GM19043 (cell line): Measurements from ENCODE around the gene SPTB.
"Not testable (repeated sequence)": the region's sequence is repeated elsewhere in the genome, so short reads cannot be mapped to it uniquely, and the experiment has no call there.

ENCODE experiments used
- ATAC-seq: cut with Tn5 transposase; IDR thresholded peaks from one replicate; pipeline ENCODE4 v1.9.1; 2021; ENCODE audit warnings: low read depth; ENCODE audit not compliant: unreplicated experiment

Gene SPTB

DNA sequence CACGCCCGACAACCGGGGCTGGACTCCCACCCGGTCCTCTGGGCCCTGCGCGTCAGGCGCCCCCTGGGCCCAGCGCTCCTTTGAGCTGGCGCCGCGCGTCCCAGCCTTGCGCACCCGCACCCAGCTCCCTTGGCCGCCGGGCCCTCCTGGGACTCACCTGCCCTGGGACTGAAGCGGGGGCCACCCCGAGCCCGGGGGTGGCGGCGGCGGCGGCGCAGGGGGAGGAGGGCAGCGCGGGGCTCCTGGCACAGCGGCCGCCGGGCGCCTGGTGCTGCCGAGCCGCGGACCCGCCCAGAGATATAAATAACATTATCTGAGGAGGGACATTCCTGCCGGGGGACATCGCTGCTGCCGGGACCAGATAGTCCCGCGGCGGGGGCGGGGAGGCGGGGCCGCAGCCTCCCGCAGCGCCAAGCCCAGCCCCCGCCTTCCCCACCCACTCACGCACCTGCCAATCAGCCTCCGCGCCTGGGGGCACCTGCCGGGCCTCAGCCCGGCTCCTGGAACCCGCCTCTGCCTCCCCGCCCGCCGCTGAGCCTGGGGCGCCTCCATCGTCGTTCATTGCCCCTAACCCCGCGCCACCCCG, at the start of gene SPTB:
TSS of gene SPTB (minus strand) at position 273 of the 586 bp plus-strand sequence. CDS start 56,813 bp downstream, outside the sequence.
- no peak for ATAC-seq

DNA sequence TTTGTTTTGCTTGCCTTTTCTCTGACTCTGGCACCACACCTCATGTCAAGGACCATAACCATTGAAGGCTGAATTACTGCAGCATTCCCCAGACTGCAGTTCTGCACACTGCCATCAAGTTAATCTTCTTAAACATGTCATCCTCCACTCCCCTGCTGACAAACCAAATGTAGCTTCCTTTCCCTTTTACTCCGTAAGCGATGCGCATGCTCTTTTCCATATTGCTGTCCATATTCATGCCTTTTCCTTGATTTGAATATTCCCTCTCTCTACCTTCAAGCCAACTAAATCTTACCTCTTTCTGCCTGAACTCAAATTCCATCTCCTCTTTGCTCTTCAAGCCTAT, 49.3 kb upstream of the SPTB start:
- no peak for ATAC-seq

DNA sequence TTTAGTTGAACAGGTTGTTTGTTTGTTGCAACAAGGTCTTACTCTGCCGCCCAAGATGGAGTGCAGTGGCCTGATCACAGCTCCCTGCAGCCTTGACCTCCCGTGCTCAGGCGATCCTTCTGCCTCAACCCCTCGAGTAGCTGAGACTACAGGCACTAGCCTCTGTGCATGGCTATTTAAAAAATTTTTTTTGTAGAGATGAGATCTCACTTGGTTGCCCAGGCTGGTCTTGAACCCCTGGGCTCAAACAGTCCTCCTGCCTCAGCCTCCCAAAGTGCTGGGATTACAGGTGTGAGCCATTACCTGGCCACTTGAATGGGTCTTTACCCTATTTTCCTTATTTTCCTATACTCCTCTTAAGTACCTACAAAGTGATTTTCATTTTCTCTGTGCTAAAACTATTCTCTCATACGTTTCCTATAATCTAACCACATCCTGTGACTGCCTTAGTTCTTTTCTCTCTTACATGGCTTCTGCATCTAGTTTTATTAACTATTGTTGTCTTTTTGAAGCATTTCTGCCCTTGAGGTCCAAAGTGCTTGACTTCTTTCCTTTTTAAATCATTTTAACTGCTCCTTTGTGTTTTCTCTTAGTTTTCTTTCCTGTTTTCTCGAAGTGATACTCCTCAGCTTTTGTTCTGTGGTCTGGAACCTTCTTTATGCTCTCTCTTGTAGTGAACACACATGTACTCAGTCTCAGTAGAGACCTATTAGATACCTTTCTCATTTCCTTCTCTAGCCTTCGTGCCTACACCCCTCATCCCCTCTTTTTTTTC, 48.7 kb upstream of the SPTB start:
- peak; percentile 91 for ATAC-seq

DNA sequence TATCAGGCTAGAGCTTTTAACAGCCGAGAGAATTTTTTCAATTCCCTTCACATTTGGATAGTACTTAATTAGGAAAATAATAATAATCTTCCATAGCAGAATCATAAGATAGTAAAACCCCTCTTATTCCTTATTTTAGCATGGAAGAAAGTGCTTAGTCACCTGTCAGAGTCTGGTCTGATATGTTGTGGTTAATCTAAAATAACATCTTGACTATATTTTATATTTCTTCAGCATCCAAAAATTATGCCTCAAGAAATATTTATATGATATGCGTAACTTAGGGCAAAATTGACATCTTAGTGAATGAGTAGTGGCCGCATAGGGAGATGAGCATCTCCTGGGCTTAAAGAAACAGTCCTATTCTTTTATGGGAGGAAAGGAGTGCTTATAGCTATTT, 47.3 kb upstream of the SPTB start:
- no peak for ATAC-seq

DNA sequence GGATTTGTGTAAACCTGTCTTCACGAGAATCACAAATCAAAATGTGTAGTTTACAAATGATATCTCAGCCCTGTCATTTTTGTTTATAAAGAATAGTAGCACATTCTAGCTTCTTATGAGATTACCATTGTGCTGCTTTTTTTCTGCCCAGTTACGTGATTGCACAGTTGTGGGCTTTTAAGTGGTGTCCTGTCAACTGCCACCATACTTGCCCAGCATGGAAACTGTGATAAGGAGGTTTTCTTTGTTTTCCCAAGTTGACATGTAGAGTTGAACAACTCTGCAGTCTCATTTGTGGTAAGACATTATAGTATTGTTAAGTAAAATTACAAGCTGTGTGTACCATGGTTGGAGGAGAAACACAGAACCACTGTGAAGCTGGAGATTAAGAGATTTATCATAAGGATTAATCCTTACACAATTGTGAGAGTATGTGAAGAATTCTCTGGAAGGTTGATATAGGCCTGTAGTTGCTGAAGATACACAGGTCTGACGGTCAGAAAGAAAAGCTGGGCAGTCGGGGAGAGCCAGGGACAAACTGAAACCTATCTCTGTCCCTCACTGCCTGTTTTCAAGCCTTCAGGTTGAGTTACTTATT, 46.8 kb upstream of the SPTB start:
- no peak for ATAC-seq

DNA sequence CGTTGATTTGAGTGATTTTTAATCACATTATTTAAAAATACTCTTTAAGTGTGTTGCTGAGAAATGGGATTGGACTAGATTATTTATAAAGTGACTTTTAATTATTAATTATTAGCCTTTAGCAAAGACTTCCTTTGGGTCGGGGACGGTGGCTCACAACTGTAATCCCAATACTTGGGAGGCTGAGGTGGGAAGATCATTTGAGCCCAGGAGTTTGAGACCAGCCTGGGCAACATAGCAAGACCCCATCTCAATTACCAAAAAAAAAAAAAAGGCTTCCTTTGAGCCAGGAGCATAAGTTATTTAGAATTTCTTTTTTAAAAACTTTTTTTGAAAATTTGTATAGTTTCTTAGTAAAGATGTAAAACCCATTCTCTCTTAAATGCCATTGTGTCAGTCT, 43.3 kb upstream of the SPTB start:
- ATAC-seq = no peak

DNA sequence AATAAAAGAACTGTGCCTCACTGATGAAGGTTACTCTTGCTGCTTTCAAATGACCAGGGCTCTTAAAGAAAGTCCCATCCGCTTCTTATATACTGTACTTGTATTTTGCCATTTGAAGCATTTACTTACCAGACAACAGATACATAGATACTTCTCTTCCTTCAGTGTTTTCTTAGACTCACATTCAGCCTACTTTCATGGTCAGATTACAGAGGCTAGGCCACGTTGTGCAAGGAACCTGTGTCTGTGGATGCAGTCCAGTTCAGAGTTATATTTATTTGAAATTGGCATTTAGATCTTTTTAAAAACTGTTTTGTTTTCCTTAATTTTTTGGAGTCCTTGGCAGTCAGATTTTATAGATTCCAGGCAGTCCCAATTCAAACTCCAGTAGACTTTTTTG, 40.8 kb upstream of the SPTB start:
- ATAC-seq = no peak

DNA sequence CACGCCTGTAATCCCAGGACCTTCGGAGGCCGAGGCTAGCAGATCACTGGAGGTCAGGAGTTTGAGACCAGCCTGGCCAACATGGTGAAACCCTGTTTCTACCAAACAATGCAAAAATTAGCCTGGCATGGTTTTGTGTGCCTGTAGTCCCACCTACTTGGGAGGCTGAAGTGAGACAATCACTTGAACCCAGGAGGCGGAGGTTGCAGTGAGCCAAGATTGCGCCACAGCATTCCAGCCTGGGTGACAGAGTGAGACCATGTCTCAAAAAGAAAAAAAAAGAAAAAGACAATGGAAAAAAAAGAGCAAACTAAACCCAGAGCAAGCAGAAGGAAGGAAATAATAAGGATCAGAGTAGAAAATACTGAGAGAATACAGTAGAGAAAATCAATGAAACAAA, 39.9 kb upstream of the SPTB start:
- ATAC-seq = no peak

DNA sequence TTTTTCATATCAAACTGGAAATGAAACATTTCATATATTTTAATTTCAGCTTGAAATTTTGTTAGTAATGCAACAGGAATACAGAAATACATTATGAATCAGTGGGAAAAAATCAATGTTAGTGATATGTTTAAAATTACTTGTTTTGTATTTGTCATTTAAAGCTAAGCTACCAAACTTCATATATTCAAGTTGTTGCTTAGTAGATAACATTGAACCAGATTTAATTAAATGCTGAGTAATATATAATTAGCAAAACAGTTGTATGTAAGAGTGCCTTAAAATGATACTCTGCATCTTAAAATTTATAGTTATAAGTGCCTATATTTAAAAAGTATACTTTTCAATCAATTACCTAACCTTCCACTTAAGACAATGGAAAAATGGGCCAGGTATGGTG, 39.5 kb upstream of the SPTB start:
- ATAC-seq = no peak

DNA sequence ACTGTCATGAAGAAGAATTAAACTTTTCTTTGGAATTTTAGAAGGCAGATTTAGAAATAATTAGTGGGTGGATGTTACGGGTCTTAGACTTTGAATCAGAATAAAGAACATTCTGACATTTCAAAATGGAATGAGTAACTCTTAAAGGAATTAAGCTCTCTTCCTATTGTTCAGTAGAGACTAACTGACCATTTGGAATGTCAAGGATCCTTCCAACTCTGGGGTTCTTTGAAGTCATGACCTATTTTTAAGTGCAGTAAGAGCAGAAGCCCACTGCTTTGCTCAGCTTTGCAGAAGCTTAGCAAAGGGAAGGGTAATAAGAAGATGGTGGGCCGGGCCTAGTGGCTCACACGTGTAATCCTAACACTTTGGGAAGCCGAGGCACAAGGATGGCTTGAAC, 38.5 kb upstream of the SPTB start:
- ATAC-seq = no peak

DNA sequence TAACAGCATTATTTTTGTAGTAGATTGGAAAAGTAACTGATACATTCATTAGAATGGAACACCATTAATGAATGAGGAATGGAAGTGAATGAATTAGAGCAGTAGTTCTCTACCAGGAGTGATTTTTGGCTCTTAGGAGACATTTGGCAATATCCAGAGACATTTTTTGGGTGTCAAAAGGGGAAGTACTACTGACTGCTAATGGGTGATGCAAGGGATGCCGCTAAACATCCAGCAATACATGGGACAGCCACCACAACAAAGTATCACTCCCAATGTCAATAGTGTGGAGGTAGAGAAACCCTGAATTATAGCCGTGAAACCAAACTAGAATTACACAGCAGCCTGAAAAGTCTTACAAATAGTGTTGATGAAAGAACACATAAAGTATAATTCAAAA, 36.1 kb upstream of the SPTB start:
- no peak for ATAC-seq

DNA sequence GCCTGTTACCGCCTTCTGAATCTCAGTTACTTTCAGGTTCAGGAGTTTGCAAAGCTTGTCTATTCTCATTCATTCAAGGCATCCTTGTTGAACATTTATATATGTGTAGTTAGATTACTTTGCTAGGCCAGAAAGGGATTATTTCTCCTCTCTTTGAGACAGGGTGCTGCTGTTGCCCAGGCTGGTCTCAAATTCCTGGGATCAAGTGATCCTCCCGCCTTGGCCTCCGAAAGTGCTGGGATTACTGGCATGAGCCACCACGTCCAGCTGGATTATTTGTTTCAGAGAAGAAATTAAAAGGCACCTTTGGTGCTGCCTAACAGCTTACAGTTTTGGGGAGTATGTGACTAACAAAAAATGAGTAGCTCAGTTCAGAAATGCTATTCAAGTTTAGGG, 35.3 kb upstream of the SPTB start:
- no peak for ATAC-seq

DNA sequence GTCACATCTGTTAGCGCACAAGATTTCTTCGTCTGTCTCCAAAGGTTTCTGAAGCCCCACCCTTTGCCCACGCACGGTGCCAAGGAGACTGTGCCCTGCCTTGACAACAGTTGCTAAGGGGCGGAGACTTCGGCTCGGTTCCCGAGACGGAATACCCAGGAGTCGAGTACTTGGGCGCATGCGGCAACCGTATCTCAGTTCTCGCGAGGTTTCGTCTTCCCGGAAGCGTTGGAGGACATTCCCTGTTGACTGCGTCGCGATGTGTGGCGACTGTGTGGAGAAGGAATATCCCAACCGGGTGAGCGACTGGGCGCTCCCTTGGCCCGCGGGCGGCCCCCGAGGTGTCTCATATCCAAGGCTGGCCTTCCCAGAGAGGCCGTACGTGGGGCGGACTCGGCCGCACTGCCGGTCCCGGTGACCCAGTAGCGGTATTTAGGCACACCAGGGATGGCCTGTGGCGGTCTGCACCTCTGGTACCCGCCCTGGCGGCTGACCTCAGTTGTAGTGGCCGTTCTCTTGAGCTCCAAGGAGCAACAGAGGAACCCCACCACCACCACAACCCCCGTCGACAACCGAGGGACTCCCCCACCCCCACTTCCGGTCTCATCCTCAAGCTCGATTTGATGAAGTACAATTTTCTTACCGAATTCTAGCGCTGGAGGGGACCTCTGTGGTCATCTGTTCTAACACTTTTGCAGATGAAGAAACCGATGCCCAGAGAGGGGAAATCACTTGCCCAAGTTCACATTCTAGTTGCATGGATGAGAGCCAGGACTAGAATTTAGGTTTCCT, 34.7 kb upstream of the SPTB start, which contains the start of gene CHURC1:
TSS of gene CHURC1 (plus strand) at position 219 of the 792 bp plus-strand sequence. CDS start at position 260, 41 bp downstream.
- ATAC-seq = peak; percentile 97

DNA sequence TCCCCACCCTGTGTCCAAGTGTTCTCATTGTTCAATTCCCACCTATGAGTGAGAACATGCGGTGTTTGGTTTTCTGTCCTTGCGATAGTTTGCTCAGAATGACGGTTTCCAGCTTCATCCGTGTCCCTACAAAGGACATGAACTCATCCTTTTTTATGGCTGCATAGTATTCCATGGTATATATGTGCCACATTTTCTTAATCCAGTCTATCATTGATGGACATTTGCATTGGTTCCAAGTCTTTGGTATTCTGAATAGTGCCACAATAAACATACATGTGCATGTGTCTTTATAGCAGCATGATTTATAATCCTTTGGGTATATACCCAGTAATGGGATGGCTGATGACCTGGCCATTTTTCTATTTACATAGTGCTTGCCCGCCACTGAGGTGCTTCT, 33.8 kb upstream of the SPTB start:
- ATAC-seq = not testable (repeated sequence)

DNA sequence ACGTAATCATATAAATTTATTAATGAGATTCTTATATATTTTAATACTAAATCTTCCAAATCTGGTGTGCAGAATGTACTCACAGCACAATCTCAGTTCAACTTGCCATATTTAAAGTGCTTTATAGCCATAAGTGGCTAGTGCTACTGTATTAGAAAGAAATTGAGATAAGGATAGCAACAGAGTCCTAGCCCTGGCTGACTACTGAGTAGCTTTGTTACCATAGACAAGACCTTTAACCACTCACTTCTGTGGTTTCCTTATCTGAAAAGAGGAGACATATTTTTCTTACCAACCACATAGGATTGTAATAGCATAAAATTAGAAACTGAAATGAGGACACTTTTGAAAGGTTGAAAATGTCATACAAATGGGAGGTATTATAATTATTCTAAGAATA, 32.6 kb upstream of the SPTB start:
- ATAC-seq = no peak

DNA sequence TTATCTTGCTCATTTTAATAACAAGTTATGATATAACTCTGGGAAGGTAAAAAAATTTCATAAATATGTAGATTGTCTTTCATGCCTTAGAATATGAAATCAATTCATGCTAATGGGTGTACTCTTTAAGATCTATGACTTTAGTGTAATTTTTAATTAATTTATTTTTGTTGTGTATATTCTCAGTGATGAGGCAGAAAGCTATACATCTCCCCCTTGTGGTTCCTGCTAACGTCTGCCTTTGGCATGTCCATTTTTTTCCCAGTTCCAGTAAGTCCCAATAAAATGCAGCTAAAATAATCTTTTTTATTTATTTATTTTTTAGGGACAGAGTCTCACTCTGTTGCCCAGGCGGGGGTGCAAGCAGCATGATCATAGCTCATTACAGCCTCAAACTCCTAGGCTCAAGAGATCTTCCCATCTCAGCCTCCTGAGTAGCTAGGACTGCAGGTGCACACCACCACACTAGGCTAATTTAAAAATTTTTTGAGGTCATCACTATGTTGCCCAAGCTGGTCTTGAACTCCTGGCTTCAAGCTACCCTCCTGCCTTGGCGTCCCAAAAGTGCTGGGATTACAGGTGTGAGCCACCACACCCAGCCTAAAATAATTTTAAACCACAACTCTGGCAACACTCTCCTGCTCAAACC, 31.3 kb upstream of the SPTB start:
- ATAC-seq = no peak

DNA sequence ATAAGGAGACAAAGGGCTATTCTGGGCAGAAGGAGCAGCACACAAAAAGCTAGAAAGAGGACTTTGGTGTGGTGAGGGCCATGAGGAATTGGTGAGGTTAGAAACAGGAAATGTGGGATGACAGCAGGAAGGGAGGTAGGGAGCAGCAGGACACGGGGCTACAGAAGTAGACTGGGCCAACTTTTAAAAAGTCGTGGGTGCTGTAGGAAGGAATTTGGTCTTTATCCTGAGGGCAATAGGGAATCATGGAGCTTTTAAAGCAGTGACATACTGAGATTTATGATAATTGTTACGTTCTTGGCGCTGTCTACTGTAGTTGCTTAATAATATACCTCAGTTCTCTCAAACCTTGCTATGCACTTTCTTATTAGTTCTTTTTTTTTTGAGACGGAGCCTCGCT, 26.3 kb upstream of the SPTB start:
- no peak for ATAC-seq

DNA sequence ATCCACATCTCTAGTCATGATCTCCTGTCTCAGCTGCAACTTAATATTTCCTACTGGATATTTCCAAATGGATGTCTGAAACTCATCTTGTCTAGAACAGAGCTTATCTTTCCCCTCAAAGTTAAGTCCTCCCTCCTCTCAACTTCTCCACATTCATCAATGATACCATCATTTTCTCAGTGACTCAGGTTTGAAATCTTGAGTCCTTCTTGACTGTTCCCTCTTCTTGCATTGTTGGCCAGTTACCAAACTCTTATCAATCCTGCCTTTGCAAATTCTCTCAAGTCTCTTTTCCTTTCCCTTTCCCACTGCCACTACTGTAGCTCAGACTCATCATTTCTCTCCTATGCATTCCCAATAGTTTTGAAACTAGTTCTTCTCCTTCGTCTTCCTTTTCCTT, 20.3 kb upstream of the SPTB start:
- no peak for ATAC-seq

DNA sequence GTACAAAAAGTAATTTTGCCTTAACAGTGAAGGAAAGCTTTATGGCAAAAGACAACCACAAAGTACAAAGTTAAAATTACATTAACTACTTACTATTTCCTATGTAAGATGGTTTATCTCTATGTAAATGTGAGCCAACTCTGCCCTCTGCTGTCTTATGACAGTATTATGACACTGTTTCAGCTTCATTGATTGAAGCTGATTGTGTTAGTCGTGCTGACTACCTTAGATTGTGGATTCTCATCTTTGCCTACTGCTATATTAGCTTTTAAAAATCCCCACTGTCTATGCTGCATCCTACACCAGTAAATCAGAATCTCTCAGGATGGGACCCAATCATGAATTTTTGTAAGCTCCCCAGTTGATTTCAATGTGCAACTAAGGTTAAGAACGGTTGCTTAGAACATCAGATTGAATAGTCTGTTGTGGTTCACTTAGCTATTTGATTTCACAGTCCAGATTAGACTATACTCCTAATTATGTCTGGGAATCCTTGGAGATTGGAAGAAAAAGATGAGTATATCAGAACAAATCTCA, 12.2 kb upstream of the SPTB start:
- no peak for ATAC-seq

DNA sequence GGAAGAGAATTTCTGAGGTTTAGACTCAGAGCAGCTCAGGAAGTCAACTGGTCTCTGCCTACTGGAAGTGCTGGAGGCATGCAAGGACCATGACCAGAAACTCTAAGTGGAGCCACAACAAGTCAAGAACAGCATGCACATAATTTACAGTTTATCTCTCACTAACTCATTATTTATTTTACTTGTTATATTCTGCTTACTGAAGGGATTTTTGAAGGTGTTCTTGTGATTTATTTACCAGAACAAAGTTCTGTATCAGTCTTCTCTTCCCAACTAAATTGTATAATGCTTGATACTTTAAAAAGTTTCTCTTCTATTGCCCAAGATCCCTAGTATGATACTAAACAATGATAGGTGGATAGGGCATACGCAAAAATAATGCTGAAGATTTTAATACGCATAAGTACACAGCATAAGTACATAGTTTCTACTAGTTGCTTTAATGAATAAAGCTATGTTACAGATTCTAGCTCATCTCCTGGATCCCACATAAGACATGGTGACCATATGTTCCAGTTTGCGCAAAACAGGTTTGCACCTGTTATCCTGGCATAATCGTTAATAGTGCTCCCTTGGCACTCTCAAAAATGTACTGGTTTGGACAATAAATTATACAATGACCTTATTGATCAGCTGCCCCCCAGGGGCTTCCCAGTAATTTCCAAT, 11.6 kb upstream of the SPTB start:
- no peak for ATAC-seq
